K562 (cell line): ENCODE results near the gene SBK3. TPM values are rescaled to one million over a fixed set of nuclear protein-coding genes. Genes with fewer than 3 reads are reported as not detected.

Experiments
- ATAC-seq: fragments of 200-7000 bp; cut with Tn5 transposase; 3 replicates; pipeline ENCODE4 v1.9.1; 2020; ENCODE audit warnings: moderate library complexity
- BruUV-seq: library from RNA; stranded (reverse); fragments of 400-500 nt; replicated peaks from 2 replicates; lab custom pipeline; 2021; lab: Mats Ljungman, UMichigan
- CTCF ChIA-PET: fragments of 300-600 bp; formaldehyde crosslinking; extraction: SDS; loops from one replicate; lab custom pipeline; 2021; ENCODE audit warnings: low intra/inter-chr PET ratio; lab: Yijun Ruan, JAX
- POLR2A ChIA-PET: fragments of 300-600, 350-650 bp; sonication (Branson Sonifier 250); formaldehyde crosslinking; extraction: SDS; loops from one replicate; lab custom pipeline; 2021; ENCODE audit warnings: antibody characterized with exemption, inconsistent platforms; lab: Yijun Ruan, JAX
- DNase-seq, 4 experiments: peaks; one replicate each; pipeline versions ENCODE4 v3.0.0 to v3.0.0-alpha.2; 2011 to 2018; ENCODE audit warnings: low spot score in 3 of 4, mixed read lengths in 3 of 4; ENCODE audit errors: extremely low read depth in 1 of 4
- FAIRE-seq: peaks from 2 replicates; lab custom pipeline; 2011; peaks lifted over from hg19 to GRCh38; lab: Jason Lieb, UNC
- H2AFZ ChIP-seq: 2 replicates; pipeline ENCODE4 v1.6.0; 2011; ENCODE audit warnings: low read depth, low read length, control low read depth, inconsistent platforms
- H3K27ac ChIP-seq: fragments of 200-600 bp; 3 replicates; pipeline ENCODE4 v1.8.0; 2011; ENCODE audit warnings: low read depth, mild to moderate bottlenecking, control low read depth, inconsistent platforms, low read length, moderate library complexity, mixed read lengths; ENCODE audit errors: extremely low read depth
- H3K27me3 ChIP-seq, 2 experiments: fragments of 300-600 bp in 1 of 2; 2 replicates in 1 of 2; 3 replicates in 1 of 2; pipeline versions ENCODE4 v1.6.0 to v1.8.0; 2011; ENCODE audit warnings: inconsistent platforms in 2 of 2, low read length in 2 of 2, mild to moderate bottlenecking in 1 of 2, mixed read lengths in 1 of 2, moderate library complexity in 1 of 2; ENCODE audit not compliant: control insufficient read depth in 2 of 2, insufficient read depth in 2 of 2
- H3K36me3 ChIP-seq: fragments of 300-600 bp; 3 replicates; pipeline ENCODE4 v1.8.0; 2011; ENCODE audit warnings: mild to moderate bottlenecking, low read length, inconsistent platforms; ENCODE audit not compliant: control insufficient read depth, insufficient read depth
- H3K4me1 ChIP-seq, 2 experiments: fragments of 200-600 bp in 1 of 2; replicated peaks in 1 of 2; 2 replicates in 1 of 2; 3 replicates in 1 of 2; pipeline versions ENCODE4 v1.5.1 to v1.8.0; 2011; ENCODE audit warnings: inconsistent platforms in 2 of 2, low read length in 2 of 2, mild to moderate bottlenecking in 1 of 2, mixed read lengths in 1 of 2, moderate library complexity in 1 of 2; ENCODE audit not compliant: control insufficient read depth in 2 of 2, insufficient read depth in 2 of 2
- H3K4me2 ChIP-seq: 2 replicates; pipeline ENCODE4 v1.6.1; 2011; ENCODE audit warnings: low read length, control low read depth, inconsistent platforms, mixed read lengths; ENCODE audit not compliant: insufficient read depth
- H3K4me3 ChIP-seq: fragments of 200-600 bp; sonication (generic), shearing (Covaris generic); 2 replicates; pipeline ENCODE4 v1.5.1; 2016; ENCODE audit warnings: control low read depth, inconsistent platforms
- H3K79me2 ChIP-seq: fragments of 200-600 bp; 3 replicates; pipeline ENCODE4 v1.8.0; 2011; ENCODE audit warnings: low read length, inconsistent platforms; ENCODE audit not compliant: control insufficient read depth, insufficient read depth
- H3K9ac ChIP-seq, 2 experiments: 2 replicates each; pipeline versions ENCODE4 v1.6.0 to v1.6.1; 2011; ENCODE audit warnings: low read depth in 2 of 2, low read length in 2 of 2, control low read depth in 1 of 2, inconsistent platforms in 1 of 2, mild to moderate bottlenecking in 1 of 2, mixed read lengths in 1 of 2; ENCODE audit not compliant: insufficient read depth in 1 of 2
- H3K9me1 ChIP-seq: one replicate; pipeline ENCODE4 v1.6.0; 2011; ENCODE audit warnings: inconsistent platforms, mild to moderate bottlenecking, low read length, moderate library complexity; ENCODE audit not compliant: control insufficient read depth, insufficient read depth
- H3K9me3 ChIP-seq: replicated peaks from 2 replicates; pipeline ENCODE4 v1.5.1; 2011; ENCODE audit warnings: low read depth, low read length, inconsistent platforms; ENCODE audit not compliant: control insufficient read depth, insufficient read depth
- H4K20me1 ChIP-seq: replicated peaks from 2 replicates; pipeline ENCODE4 v1.6.1; 2011; ENCODE audit warnings: low read length, inconsistent platforms, mixed read lengths; ENCODE audit not compliant: control insufficient read depth, insufficient read depth
- CBX5 ChIP-seq: IDR thresholded peaks from 2 replicates; pipeline ENCODE4 v1.6.1; 2014; ENCODE audit warnings: low read depth, borderline replicate concordance
- HOMEZ ChIP-seq: fragments of 250-450 bp; sonication (Bioruptor Pico); IDR thresholded peaks from 2 replicates; pipeline ENCODE4 v1.4.0; 2020; ENCODE audit warnings: mild to moderate bottlenecking, moderate library complexity
- MYBL2 ChIP-seq, 2 experiments: fragments of 450-650 bp in 1 of 2; sonication (generic) in 1 of 2; formaldehyde crosslinking in 1 of 2; IDR thresholded peaks; 2 replicates each; pipeline versions ENCODE4 v1.6.1 to v1.8.1; 2017 to 2022; ENCODE audit warnings: borderline replicate concordance in 1 of 2, inconsistent platforms in 1 of 2, low read depth in 1 of 2, mild to moderate bottlenecking in 1 of 2, missing genetic modification reagents in 1 of 2, moderate library complexity in 1 of 2
- RBM39 ChIP-seq: fragments of 200-400 bp; formaldehyde crosslinking; optimal IDR thresholded peaks from 2 replicates; pipeline ENCODE3; 2018; ENCODE audit warnings: low read depth, low read length
- RERE ChIP-seq: sonication (generic); formaldehyde crosslinking; IDR thresholded peaks from 2 replicates; pipeline ENCODE4 v1.8.0; 2023; ENCODE audit warnings: missing genetic modification reagents, mild to moderate bottlenecking, borderline replicate concordance
- SRSF7 ChIP-seq: fragments of 200-400 bp; formaldehyde crosslinking; optimal IDR thresholded peaks from 2 replicates; pipeline ENCODE3; 2017; ENCODE audit warnings: mild to moderate bottlenecking, low read depth, low read length
- STAT6 ChIP-seq: sonication (generic); formaldehyde crosslinking; IDR thresholded peaks from 2 replicates; pipeline ENCODE4 v1.8.1; 2023; ENCODE audit warnings: mild to moderate bottlenecking, missing genetic modification reagents
- ZC3H4 ChIP-seq: sonication (generic); formaldehyde crosslinking; IDR thresholded peaks from 2 replicates; pipeline ENCODE4 v1.9.0; 2021; ENCODE audit warnings: missing genetic modification reagents, borderline replicate concordance
- ZNF140 ChIP-seq: fragments of 250-450 bp; sonication (Bioruptor Pico); IDR thresholded peaks from 2 replicates; pipeline ENCODE4 v1.8.0; 2021; ENCODE audit warnings: moderate library complexity, mild to moderate bottlenecking, inconsistent platforms
- ZNF584 ChIP-seq: fragments of 200-800 bp; sonication (Bioruptor generic); IDR thresholded peaks from 2 replicates; pipeline ENCODE4 v1.6.1; 2016; ENCODE audit warnings: low read depth, mild to moderate bottlenecking, missing genetic modification characterization, missing compliant biosample characterization
- ZNF717 ChIP-seq: fragments of 250-450 bp; sonication (Bioruptor Pico); IDR thresholded peaks from 2 replicates; pipeline ENCODE4 v1.5.0; 2021
- WGBS: fragments of 100-300 bp; shearing (Covaris generic); methylation state at CpG from one replicate; pipeline ENCODE4 v1.1.6; 2016; ENCODE audit warnings: low coverage, mixed read lengths; ENCODE audit not compliant: insufficient coverage; ENCODE audit errors: missing lambda C conversion rate; 5-methylcytosine and 5-hydroxymethylcytosine counted together
- in situ Hi-C: fragments of 300-500 bp; cut with MboI; formaldehyde crosslinking; loops from 4 replicates; pipeline ENCODE4 v1.15.0; 2018; ENCODE audit warnings: inconsistent platforms, mixed read lengths
- intact Hi-C: fragments of 100-400 bp; cut with micrococcal nuclease; formaldehyde crosslinking; loops from 2 replicates; pipeline ENCODE4 v1.14.2; 2022
- polyA plus RNA-seq, 8 experiments: library from polyadenylated mRNA; depleted of rRNA in 4 of 8; stranded (reverse) in 5 of 8; unstranded in 3 of 8; fragments of >200 nt; fragmentation: Nextera tagmentation in 2 of 8; fragmentation: Illumina TruSeq in 1 of 8; extraction: Ambion mirVana in 2 of 8; extraction: Trizol in 1 of 8; gene quantifications; 2 replicates each; pipeline versions ENCODE4 v1.2.1 to v1.2.3, GENCODE V29; 2011 to 2014; ENCODE audit warnings: inconsistent platforms in 1 of 8, missing spikeins in 1 of 8
- total RNA-seq, 7 experiments: library from RNA; depleted of rRNA in 6 of 7; stranded (reverse); fragments of >200 nt in 6 of 7; fragmentation: Illumina TruSeq in 2 of 7; extraction: Trizol in 2 of 7; gene quantifications; 2 replicates each; pipeline versions ENCODE4 v1.2.1 to v1.2.3, GENCODE V29; 2011 to 2021; ENCODE audit warnings: low replicate concordance in 1 of 7

The SBK3 gene
- total and polyA plus RNA-seq, 9 of the 15 experiments (the other 6 are each of a cell fraction or from before 2014, with no cell fraction given): 0.11 to 0.43 (median 0.13) TPM; not detected in 6

GRCh38 chr19:55546011-55546410 lies 668 bp upstream of the SBK3 start:
- H3K9me3 ChIP-seq: no peaks in the 10 kb centered on the region
- peak overlapping the region; percentile 59; the same call in 1 of the 3 replicates for H3K27ac ChIP-seq
- no peak overlapping the region for H3K4me3 ChIP-seq
- H3K9ac ChIP-seq: peak overlapping the region; percentile 34 to 68; a peak in 3 of 4 replicates
- ChIA-PET CTCF (no interaction called here), POLR2A (interaction anchor here (0.6 to 0.8 kb wide), 2 partner anchors 12 to 592 kb away, joined by 3 to 4 read pairs; no protein-coding TSS in a partner anchor)
- H4K20me1 ChIP-seq: no peaks in the 10 kb centered on the region
- H3K4me1 ChIP-seq: peaks cover 44 to 55% of the 10 kb centered on the region in 2 experiments
- DNase-seq (no peak), FAIRE-seq (no peak), ATAC-seq (no peak)
- peaks cover 4% of the 10 kb centered on the region for H3K9me1 ChIP-seq
- peak overlapping the region; percentile 41; the same call in 1 of the 2 replicates for H3K4me2 ChIP-seq
- peak overlapping the region; percentile 12; the same call in 1 of the 2 replicates for H2AFZ ChIP-seq
- no peaks in the 10 kb centered on the region for H3K79me2 ChIP-seq
- H3K27me3 ChIP-seq: no peaks in the 10 kb centered on the region
- 61% methylated on average over 6 of the region's 11 CpGs for WGBS
- no TSS peak for BruUV-seq
- in situ Hi-C loops: no loop called here
- intact Hi-C loops: no loop called here
- H3K36me3 ChIP-seq: no peaks in the 10 kb centered on the region
- TF ChIP-seq HOMEZ (CRISPR knock-in tag) (no peak), RERE (no peak), MYBL2 (IDR thresholded peaks at IDR 0.05; ENCODE audit: low read depth) (no peak), MYBL2 (CRISPR knock-in tag; IDR thresholded peaks at IDR 0.05; ENCODE audit: borderline replicate concordance) (no peak), ZNF140 (CRISPR knock-in tag) (no peak), SRSF7 (no peak), STAT6 (CRISPR knock-in tag) (no peak), ZNF717 (CRISPR knock-in tag) (no peak), CBX5 (no peak), ZC3H4 (CRISPR knock-in tag) (no peak), RBM39 (no peak), ZNF584 (no peak)
